Psoas muscle (tissue), 8 donors: ENCODE measurements around the gene SRGAP3. TPM values are rescaled to one million over a fixed set of nuclear protein-coding genes. Genes with fewer than 3 reads are reported as not detected.

Experiments
- ATAC-seq, 4 donors: fragments of 200-7000 bp; cut with Tn5 transposase; one replicate each; pipeline ENCODE4 v1.9.1; 2020; ENCODE audit warnings: moderate library complexity in 3 of 4, mild to moderate bottlenecking in 2 of 4
- DNase-seq, 2 donors: peaks; one replicate each; pipeline ENCODE4 v3.0.0-alpha.2; 2020
- H3K27ac ChIP-seq: fragments of 200-600 bp; one replicate; pipeline ENCODE4 v1.8.0; 2022
- H3K27me3 ChIP-seq, 3 donors: fragments of 200-600 bp in 1 of 3; one replicate each; pipeline versions ENCODE4 v1.6.1 to v1.8.0; 2013 to 2022; ENCODE audit warnings: low read length in 2 of 3, mild to moderate bottlenecking in 2 of 3, moderate library complexity in 1 of 3; ENCODE audit not compliant: insufficient read depth in 3 of 3
- H3K36me3 ChIP-seq, 2 donors: fragments of 200-600 bp in 1 of 2; one replicate each; pipeline versions ENCODE4 v1.6.1 to v1.8.0; 2013 to 2022; ENCODE audit warnings: low read depth in 1 of 2, mild to moderate bottlenecking in 1 of 2, moderate library complexity in 1 of 2; ENCODE audit not compliant: insufficient read depth in 1 of 2
- H3K4me1 ChIP-seq: fragments of 200-600 bp; one replicate; pipeline ENCODE4 v1.8.0; 2022
- H3K4me3 ChIP-seq: fragments of 200-600 bp; one replicate; pipeline ENCODE4 v1.8.0; 2022; ENCODE audit warnings: mild to moderate bottlenecking
- H3K9me3 ChIP-seq: fragments of 200-600 bp; one replicate; pipeline ENCODE4 v1.8.0; 2022
- WGBS, 3 donors: extraction: QIAGEN DNeasy Blood & Tissue Kit; methylation state at CpG; one replicate each; pipeline versions ENCODE4 v1.1.6 to v1.1.7; 2013; 5-methylcytosine and 5-hydroxymethylcytosine counted together
- intact Hi-C, 2 donors: fragments of 100-400 bp; cut with DNase I; formaldehyde crosslinking; loops; one replicate each; pipeline versions ENCODE4 v1.11.0 to v1.14.2; 2022
- polyA plus RNA-seq, 3 donors: library from polyadenylated mRNA; stranded (reverse); fragments of 200-250 nt; gene quantifications; one replicate each; pipeline ENCODE4 v1.2.3, GENCODE V29; 2013
- total RNA-seq, 4 donors: library from RNA; stranded (reverse); fragmentation: NEBNext Ultra II Directional in 2 of 4; extraction: Animal tissue kit (Norgen Biotek cat#: 25700) in 2 of 4; gene quantifications; one replicate each; pipeline versions ENCODE4 v1.2.1 to v1.2.4, GENCODE V29; 2021 to 2023
- TF ChIP-seq, protein P1 (sequence below): fragments of 200-600 bp; IDR thresholded peaks from one replicate; pipeline ENCODE4 v1.8.0; 2022; ENCODE audit warnings: antibody characterized with exemption
- donor health status: healthy with polysubstance abuse.
- donor health status: DM: no; HTN: no; CAD: no; lungs with moderate emphysema.
- donor health status: Bipolar disorder and iron deficiency.
- donor health status: healthy.
- donor health status: DM: yes; HTN: yes; CAD: no.
- donor health status: DM: no; HTN: no; CAD: no.
- donor health status: DM: no; HTN: no; CAD: no.
- donor health status: DM: yes; HTN: yes; CAD: no.

The SRGAP3 gene
- total and polyA plus RNA-seq, 7 donors, result 0.77 to 7.6 (median 1.9) TPM

DNA sequence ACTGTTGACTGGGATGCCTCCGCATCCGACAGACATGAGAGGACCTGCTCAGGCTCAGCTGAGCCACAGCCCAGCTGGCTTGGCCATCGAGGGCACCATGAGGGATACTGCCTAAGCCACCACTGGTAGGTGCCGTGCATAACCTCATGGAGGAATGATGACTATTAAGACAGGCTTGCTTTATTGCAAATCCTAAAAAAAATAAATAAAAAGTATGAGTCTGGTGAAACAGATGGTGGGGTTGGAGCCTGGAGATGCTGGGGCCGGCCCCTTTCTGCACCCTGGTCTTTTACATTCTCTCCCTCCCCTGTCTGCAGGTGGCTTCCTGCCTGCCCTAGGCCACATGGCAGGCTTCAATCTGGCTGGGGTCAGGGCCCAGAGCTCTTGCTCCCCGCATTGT is 262.2 kb downstream of the SRGAP3 start:
- TF ChIP-seq, protein P1, sequence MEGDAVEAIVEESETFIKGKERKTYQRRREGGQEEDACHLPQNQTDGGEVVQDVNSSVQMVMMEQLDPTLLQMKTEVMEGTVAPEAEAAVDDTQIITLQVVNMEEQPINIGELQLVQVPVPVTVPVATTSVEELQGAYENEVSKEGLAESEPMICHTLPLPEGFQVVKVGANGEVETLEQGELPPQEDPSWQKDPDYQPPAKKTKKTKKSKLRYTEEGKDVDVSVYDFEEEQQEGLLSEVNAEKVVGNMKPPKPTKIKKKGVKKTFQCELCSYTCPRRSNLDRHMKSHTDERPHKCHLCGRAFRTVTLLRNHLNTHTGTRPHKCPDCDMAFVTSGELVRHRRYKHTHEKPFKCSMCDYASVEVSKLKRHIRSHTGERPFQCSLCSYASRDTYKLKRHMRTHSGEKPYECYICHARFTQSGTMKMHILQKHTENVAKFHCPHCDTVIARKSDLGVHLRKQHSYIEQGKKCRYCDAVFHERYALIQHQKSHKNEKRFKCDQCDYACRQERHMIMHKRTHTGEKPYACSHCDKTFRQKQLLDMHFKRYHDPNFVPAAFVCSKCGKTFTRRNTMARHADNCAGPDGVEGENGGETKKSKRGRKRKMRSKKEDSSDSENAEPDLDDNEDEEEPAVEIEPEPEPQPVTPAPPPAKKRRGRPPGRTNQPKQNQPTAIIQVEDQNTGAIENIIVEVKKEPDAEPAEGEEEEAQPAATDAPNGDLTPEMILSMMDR, result no peak
- intact Hi-C loops, result loop anchor here (5.0 kb wide), 2 partner anchors 80 to 315 kb away; no protein-coding TSS in a partner anchor

DNA sequence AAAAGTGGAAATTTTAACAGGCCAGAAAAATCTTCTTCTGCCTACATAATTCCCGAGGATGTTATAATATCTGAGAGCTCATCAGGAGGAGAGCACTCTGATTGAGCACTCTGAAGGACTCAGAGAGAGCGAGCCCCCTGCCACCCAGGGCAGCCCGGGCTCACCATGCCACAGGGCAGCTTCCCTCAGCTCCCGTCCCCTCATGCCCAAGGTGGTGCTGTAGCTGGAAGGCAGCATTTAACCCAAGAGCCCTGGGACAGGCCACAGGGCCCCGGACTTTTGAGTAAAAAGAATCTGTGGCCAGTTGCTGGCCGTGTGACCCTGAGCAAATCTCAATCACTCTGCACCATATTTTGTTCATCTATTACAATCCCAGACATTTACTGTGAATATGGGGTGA is 262.7 kb downstream of the SRGAP3 start:
- TF ChIP-seq, protein P1, result no peak
- WGBS, 3 donors, result 90 to 93% (median 92%) methylated on average over 6 of the region's 6 CpGs
- no peak overlapping the region for H3K27ac ChIP-seq
- DNase-seq (no peak), ATAC-seq (no peak)
- no peaks in the 10 kb centered on the region for H3K36me3 ChIP-seq
- H3K27me3 ChIP-seq, result no peaks in the 10 kb centered on the region
- no peaks in the 10 kb centered on the region for H3K9me3 ChIP-seq
- intact Hi-C loops, result loop anchor here (5.0 kb wide), 2 partner anchors 81 to 316 kb away; no protein-coding TSS in a partner anchor
- H3K4me3 ChIP-seq, result no peak overlapping the region
- H3K4me1 ChIP-seq, result no peaks in the 10 kb centered on the region

More for the DNA sequence above, 262.2 kb downstream of the SRGAP3 start:
- H3K9me3 ChIP-seq, result no peaks in the 10 kb centered on the region
- WGBS, 3 donors, result 80 to 86% (median 82%) methylated on average over 6 of the region's 6 CpGs
- no peaks in the 10 kb centered on the region for H3K27me3 ChIP-seq
- ATAC-seq, result no peak
- H3K27ac ChIP-seq, result no peak overlapping the region
- no peaks in the 10 kb centered on the region for H3K4me1 ChIP-seq
- DNase-seq, result no peak
- no peak overlapping the region for H3K4me3 ChIP-seq
- H3K36me3 ChIP-seq, result no peaks in the 10 kb centered on the region

DNA sequence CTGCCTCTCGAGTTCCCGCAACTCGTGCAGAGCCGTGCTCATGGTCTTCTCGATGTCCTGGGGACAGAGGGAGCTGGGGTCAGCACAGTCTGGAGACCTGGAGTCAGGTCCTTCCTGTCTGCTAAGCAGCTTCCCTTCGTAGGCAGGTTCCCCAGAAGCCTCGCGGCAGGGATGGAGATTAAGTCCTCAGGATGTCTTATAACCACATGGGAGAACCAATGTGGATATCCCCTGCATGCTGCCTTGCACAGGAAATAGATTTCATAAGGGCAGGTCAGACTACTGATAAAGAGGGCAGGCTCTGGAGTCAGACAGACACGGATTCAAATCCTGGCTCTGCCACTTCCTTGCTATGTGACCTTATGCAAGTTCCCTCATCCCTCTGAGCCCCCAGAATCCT is 263.6 kb downstream of the SRGAP3 start:
- intact Hi-C loops, result loop anchor here (5.0 kb wide), 2 partner anchors 81 to 316 kb away; no protein-coding TSS in a partner anchor
- TF ChIP-seq, protein P1, result no peak
- ATAC-seq (no peak), DNase-seq (no peak)
- Histone ChIP-seq H3K36me3 (no peaks in the 10 kb centered on the region), H3K27ac (no peak overlapping the region), H3K9me3 (no peaks in the 10 kb centered on the region), H3K27me3 (peaks cover 0 to 2% (median 0%) of the 10 kb centered on the region in 3 donors), H3K4me1 (no peaks in the 10 kb centered on the region), H3K4me3 (no peak overlapping the region)
- WGBS, 3 donors, result 83 to 88% (median 85%) methylated on average over 8 to 9 of the region's 9 CpGs

DNA sequence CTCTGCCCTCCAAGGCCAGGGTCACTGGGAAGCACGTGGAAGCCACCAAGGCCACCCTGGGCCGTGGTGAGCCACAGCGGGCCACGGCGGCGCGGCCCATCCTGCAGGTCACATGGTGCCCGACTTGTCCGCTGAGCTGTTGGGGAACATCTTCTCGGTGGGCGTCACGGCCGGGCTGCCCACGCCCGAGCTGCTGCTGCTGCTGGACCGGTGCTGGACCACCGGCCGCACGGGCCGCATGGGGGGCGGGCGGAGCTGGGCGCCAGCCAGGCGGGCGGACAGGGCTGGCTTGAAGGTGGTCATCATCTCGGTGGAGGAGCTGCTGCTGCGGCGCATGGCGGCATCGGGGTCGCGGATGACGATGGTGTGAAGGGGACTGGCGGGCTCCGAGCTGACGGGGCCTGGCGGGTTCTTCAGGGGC is 264.0 kb downstream of the SRGAP3 start:
- no peaks in the 10 kb centered on the region for H3K9me3 ChIP-seq
- no peaks in the 10 kb centered on the region for H3K36me3 ChIP-seq
- DNase-seq (no peak), ATAC-seq (no peak)
- intact Hi-C loops, result loop anchor here (5.0 kb wide), 2 partner anchors 82 to 317 kb away; no protein-coding TSS in a partner anchor
- TF ChIP-seq, protein P1, result no peak
- H3K4me1 ChIP-seq, result no peaks in the 10 kb centered on the region
- no peak overlapping the region for H3K27ac ChIP-seq
- H3K27me3 ChIP-seq, result peaks cover 0 to 4% (median 2%) of the 10 kb centered on the region in 3 donors
- no peak overlapping the region for H3K4me3 ChIP-seq
- WGBS, 3 donors, result 96 to 97% (median 97%) methylated on average over 30 to 37 of the region's 37 CpGs

DNA sequence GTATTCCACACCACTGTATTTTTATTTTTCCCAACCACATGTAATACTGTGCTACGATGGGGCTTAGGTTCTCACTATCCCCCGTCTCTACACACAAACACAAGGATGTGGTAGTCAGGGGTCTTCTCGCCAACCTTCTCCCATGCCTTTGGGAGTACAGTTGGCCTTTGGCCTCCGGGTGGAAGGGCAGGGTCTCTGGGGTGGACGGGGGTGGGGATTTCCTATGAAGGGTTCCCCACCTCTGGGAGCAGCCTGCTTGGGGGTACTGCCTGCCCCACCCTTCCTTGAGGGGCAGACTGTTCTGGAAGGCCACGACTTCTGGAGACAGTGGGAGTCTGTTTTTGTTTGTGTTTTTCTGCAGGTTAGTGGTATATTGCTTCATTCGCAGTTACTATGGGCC is 264.9 kb downstream of the SRGAP3 start:
- Histone ChIP-seq H3K4me1 (no peaks in the 10 kb centered on the region), H3K27ac (no peak overlapping the region), H3K36me3 (no peaks in the 10 kb centered on the region), H3K4me3 (no peak overlapping the region), H3K27me3 (peaks cover 0 to 6% (median 6%) of the 10 kb centered on the region in 3 donors), H3K9me3 (peaks cover under 1% of the 10 kb centered on the region)
- ATAC-seq (no peak), DNase-seq (no peak)
- WGBS, 3 donors, result 81 to 90% (median 84%) methylated on average over 7 of the region's 7 CpGs
- TF ChIP-seq, protein P1, result no peak
- intact Hi-C loops, result no loop called here
